Uterus (tissue), 2 donors: ENCODE data around the gene OR4K2.

Experiments
- CTCF ChIP-seq, 4 experiments: fragments of 200-600 bp in 2 of 4; fragments of 450-650 bp in 2 of 4; sonication (generic) in 2 of 4; IDR thresholded peaks; one replicate each; pipeline ENCODE4 v1.5.1; 2016 to 2019; ENCODE audit warnings: antibody characterized with exemption in 4 of 4, mild to moderate bottlenecking in 2 of 4, moderate library complexity in 1 of 4
- POLR2A ChIP-seq, 2 donors: fragments of 450-650 bp; IDR thresholded peaks; one replicate each; pipeline ENCODE4 v1.6.1; 2016; ENCODE audit warnings: antibody characterized with exemption in 2 of 2, mild to moderate bottlenecking in 1 of 2, moderate library complexity in 1 of 2

- TF ChIP-seq CTCF (IDR thresholded peaks at IDR 0.05), result no peak
- no peak for TF ChIP-seq POLR2A (IDR thresholded peaks at IDR 0.05)
Measured at GRCh38 chr14:19878029-19878642, 3.2 kb downstream of the OR4K2 start.
